ENCODE results near the gene CA10.

The CA10 gene

GRCh38 chr17:51718983-51719382, 439.5 kb downstream of the CA10 start:
- Histone ChIP-seq H3K4me3 (IDR thresholded peaks at IDR 0.05; ENCODE audit: insufficient read depth, low read depth, low read length) (no peak overlapping the region), H3K4me2 (no peak overlapping the region), H3K79me2 (ENCODE audit: insufficient read depth, low read depth) (no peaks in the 10 kb centered on the region), H3K36me3 (ENCODE audit: insufficient read depth) (no peaks in the 10 kb centered on the region), H3K9ac (no peak overlapping the region), H2AFZ (ENCODE audit: low read depth) (no peak overlapping the region), H4K20me1 (ENCODE audit: insufficient read depth) (no peaks in the 10 kb centered on the region), H3K27ac (no peak overlapping the region), H3K4me1 (ENCODE audit: low read depth, poor library complexity, severe bottlenecking) (no peaks in the 10 kb centered on the region), H3K27me3 (ENCODE audit: insufficient read depth, low read depth) (no peaks in the 10 kb centered on the region)
- TF ChIP-seq CTCF (conservative IDR thresholded peaks at IDR 0.05; ENCODE audit: low read depth, low read length): no peak

GRCh38 chr17:51711581-51711980, 446.9 kb downstream of the CA10 start:
- Histone ChIP-seq H3K4me1 (ENCODE audit: low read depth, poor library complexity, severe bottlenecking) (no peaks in the 10 kb centered on the region), H4K20me1 (ENCODE audit: insufficient read depth) (no peaks in the 10 kb centered on the region), H3K4me3 (IDR thresholded peaks at IDR 0.05; ENCODE audit: insufficient read depth, low read depth, low read length) (no peak overlapping the region), H3K27me3 (ENCODE audit: insufficient read depth, low read depth) (no peaks in the 10 kb centered on the region), H3K36me3 (ENCODE audit: insufficient read depth) (no peaks in the 10 kb centered on the region), H3K27ac (no peak overlapping the region), H3K79me2 (ENCODE audit: insufficient read depth, low read depth) (no peaks in the 10 kb centered on the region), H2AFZ (ENCODE audit: low read depth) (no peak overlapping the region), H3K4me2 (no peak overlapping the region), H3K9ac (no peak overlapping the region)
- TF ChIP-seq CTCF (conservative IDR thresholded peaks at IDR 0.05; ENCODE audit: low read depth, low read length): no peak

GRCh38 chr17:51710634-51710979, 447.9 kb downstream of the CA10 start:
- no peak for TF ChIP-seq CTCF (conservative IDR thresholded peaks at IDR 0.05; ENCODE audit: low read depth, low read length)
- no peak overlapping the region for H3K4me3 ChIP-seq (IDR thresholded peaks at IDR 0.05; ENCODE audit: insufficient read depth, low read depth, low read length)
- no peak overlapping the region for H3K4me2 ChIP-seq
- H3K27me3 ChIP-seq (ENCODE audit: insufficient read depth, low read depth): no peaks in the 10 kb centered on the region
- no peak overlapping the region for H3K27ac ChIP-seq
- no peak overlapping the region for H2AFZ ChIP-seq (ENCODE audit: low read depth)
- no peaks in the 10 kb centered on the region for H3K4me1 ChIP-seq (ENCODE audit: low read depth, poor library complexity, severe bottlenecking)
- no peak overlapping the region for H3K9ac ChIP-seq
- H4K20me1 ChIP-seq (ENCODE audit: insufficient read depth): no peaks in the 10 kb centered on the region
- H3K36me3 ChIP-seq (ENCODE audit: insufficient read depth): no peaks in the 10 kb centered on the region
- no peaks in the 10 kb centered on the region for H3K79me2 ChIP-seq (ENCODE audit: insufficient read depth, low read depth)

GRCh38 chr17:51709694-51710633, 448.6 kb downstream of the CA10 start:
- Histone ChIP-seq H2AFZ (ENCODE audit: low read depth) (no peak overlapping the region), H3K27ac (no peak overlapping the region), H4K20me1 (ENCODE audit: insufficient read depth) (no peaks in the 10 kb centered on the region), H3K79me2 (ENCODE audit: insufficient read depth, low read depth) (no peaks in the 10 kb centered on the region), H3K36me3 (ENCODE audit: insufficient read depth) (no peaks in the 10 kb centered on the region), H3K9ac (no peak overlapping the region), H3K27me3 (ENCODE audit: insufficient read depth, low read depth) (no peaks in the 10 kb centered on the region), H3K4me2 (no peak overlapping the region), H3K4me1 (ENCODE audit: low read depth, poor library complexity, severe bottlenecking) (no peaks in the 10 kb centered on the region), H3K4me3 (IDR thresholded peaks at IDR 0.05; ENCODE audit: insufficient read depth, low read depth, low read length) (no peak overlapping the region)
- TF ChIP-seq CTCF (conservative IDR thresholded peaks at IDR 0.05; ENCODE audit: low read depth, low read length): no peak
